LNCaP clone FGC (cell line): ENCODE data around the gene HIPK1.
A peak's percentile ranks its signal among the peaks of the same experiment; 100 is the strongest.

ENCODE experiments used
- DNase-seq: peaks from one replicate; pipeline ENCODE4 v3.0.0-alpha.2; 2011; ENCODE audit warnings: low read depth
- H3K4me3 ChIP-seq: 2 replicates; pipeline ENCODE4 v1.5.1; 2011; ENCODE audit warnings: mild to moderate bottlenecking, low read depth, low read length, control low read depth
- CTCF ChIP-seq: IDR thresholded peaks from 2 replicates; pipeline ENCODE4 v1.5.1; 2012; ENCODE audit warnings: mild to moderate bottlenecking; ENCODE audit not compliant: control insufficient read depth, insufficient read depth; ENCODE audit errors: extremely low read depth

The HIPK1 gene

GRCh38 chr1:113903501-113904292 lies 25.4 kb upstream of the HIPK1 start:
- no peak for TF ChIP-seq CTCF
- no peak for DNase-seq
- H3K4me3 ChIP-seq: peak overlapping the region; percentile 86

- peak overlapping the region; percentile 86 for H3K4me3 ChIP-seq
- no peak for TF ChIP-seq CTCF
- no peak for DNase-seq
Observed at GRCh38 chr1:113904293-113904673, 24.8 kb upstream of the HIPK1 start.

- DNase-seq: peak; percentile 99
- TF ChIP-seq CTCF: peak; percentile 71
- peak within 1 kb of the TSS; percentile 86 for H3K4me3 ChIP-seq
Observed at GRCh38 chr1:113904674-113905434, 24.3 kb upstream of the HIPK1 start, which contains the start of the genes AP4B1 and DCLRE1B. AP4B1 (minus strand) TSS chr1:113904799; CDS start chr1:113904717, 82 bp downstream. DCLRE1B (plus strand) TSS chr1:113905326; CDS start chr1:113905587, 261 bp downstream.

GRCh38 chr1:113905435-113905861 lies 23.7 kb upstream of the HIPK1 start:
- no peak for TF ChIP-seq CTCF
- DNase-seq: no peak
- peak overlapping the region; percentile 86 for H3K4me3 ChIP-seq

GRCh38 chr1:113912594-113913311 lies 16.4 kb upstream of the HIPK1 start:
- DNase-seq: peak; percentile 62
- TF ChIP-seq CTCF: no peak
- peak overlapping the region; percentile 2; the same call in 1 of the 2 replicates for H3K4me3 ChIP-seq

- no peak overlapping the region for H3K4me3 ChIP-seq
- no peak for TF ChIP-seq CTCF
- no peak for DNase-seq
Observed at GRCh38 chr1:113913312-113913668, 15.8 kb upstream of the HIPK1 start.
